Measurements from ENCODE around the gene CRLF1.
A peak's percentile ranks its signal among the peaks of the same experiment; 100 is the strongest.

The CRLF1 gene

GRCh38 chr19:18606281-18607225, at the start of gene CRLF1:
TSS of gene CRLF1 (minus strand) at chr19:18606799. CDS start at chr19:18606656, 143 bp downstream.
- DNase-seq = no peak

- no peak for DNase-seq
These were observed 48.7 kb upstream of the CRLF1 start for GRCh38 chr19:18655173-18655844.

- DNase-seq = no peak
These were observed 47.9 kb upstream of the CRLF1 start for GRCh38 chr19:18654469-18654868.

GRCh38 chr19:18653853-18654252, 47.3 kb upstream of the CRLF1 start:
- no peak for DNase-seq

- peak; percentile 54 to 90 for DNase-seq
These were observed 45.1 kb upstream of the CRLF1 start for GRCh38 chr19:18651733-18652132.

GRCh38 chr19:18651300-18651699, 44.7 kb upstream of the CRLF1 start:
- no peak for DNase-seq

GRCh38 chr19:18650468-18651041, 44.0 kb upstream of the CRLF1 start:
- no peak for DNase-seq

GRCh38 chr19:18650021-18650390, 43.4 kb upstream of the CRLF1 start:
- no peak for DNase-seq

GRCh38 chr19:18649371-18650020, 42.9 kb upstream of the CRLF1 start:
- peak; percentile 59 to 88 for DNase-seq

GRCh38 chr19:18648973-18649315, 42.3 kb upstream of the CRLF1 start:
- no peak for DNase-seq

- no peak for DNase-seq
These were observed 41.2 kb upstream of the CRLF1 start for GRCh38 chr19:18647807-18648206.

- DNase-seq = no peak
These were observed 40.8 kb upstream of the CRLF1 start for GRCh38 chr19:18647371-18647767.

GRCh38 chr19:18646535-18647370, 40.2 kb upstream of the CRLF1 start:
- DNase-seq = no peak

GRCh38 chr19:18645035-18645511, 38.5 kb upstream of the CRLF1 start:
- no peak for DNase-seq

- DNase-seq = no peak
These were observed 37.8 kb upstream of the CRLF1 start for GRCh38 chr19:18644196-18645034.

- no peak for DNase-seq
These were observed 33.2 kb upstream of the CRLF1 start for GRCh38 chr19:18639706-18640243.

- DNase-seq = no peak
These were observed 31.4 kb upstream of the CRLF1 start for GRCh38 chr19:18637673-18638630.

- no peak for DNase-seq
These were observed 30.5 kb upstream of the CRLF1 start, which contains the start of gene KLHL26 for GRCh38 chr19:18636969-18637629. TSS of gene KLHL26 (plus strand) at chr19:18637028. CDS start at chr19:18637055, 27 bp downstream.

All from NCI-H524 (cell line).